B cell (primary cell): Measurements from ENCODE around the gene PLEKHA5. TPM values are rescaled to one million over a fixed set of nuclear protein-coding genes. Genes with fewer than 3 reads are reported as not detected.

ENCODE experiments used
- ATAC-seq: fragments of 200-7000 bp; cut with Tn5 transposase; one replicate; pipeline ENCODE4 v1.10.0; 2021; ENCODE audit warnings: low read depth, mild to moderate bottlenecking, moderate number of reproducible peaks, moderate library complexity
- CTCF ChIA-PET: fragments of 350-600 bp; sonication (Branson Sonifier 250); formaldehyde crosslinking; loops from one replicate; lab custom pipeline; 2021; ENCODE audit warnings: antibody characterized with exemption, inconsistent platforms; lab: Charles Lee
- POLR2A ChIA-PET: fragments of 350-600 bp; sonication (Branson Sonifier 250); formaldehyde crosslinking; loops from one replicate; lab custom pipeline; 2021; ENCODE audit warnings: antibody characterized with exemption; lab: Charles Lee
- DNase-seq: peaks from one replicate; pipeline ENCODE4 v3.0.0; 2013
- H2AFZ ChIP-seq: 2 replicates; pipeline ENCODE4 v1.6.1; 2012; ENCODE audit warnings: mild to moderate bottlenecking, low read depth, low read length; ENCODE audit not compliant: insufficient read depth, poor library complexity, severe bottlenecking
- H3K27ac ChIP-seq, 2 donors: 1 replicate in 1 of 2; 2 replicates in 1 of 2; pipeline ENCODE4 v1.5.1; 2012 to 2013; ENCODE audit warnings: low read length in 2 of 2, mild to moderate bottlenecking in 2 of 2, moderate library complexity in 1 of 2
- H3K27me3 ChIP-seq, 4 experiments: fragments of 200-600 bp in 1 of 4; sonication (generic) in 1 of 4; replicated peaks in 1 of 4; 1 replicate in 2 of 4; 2 replicates in 2 of 4; pipeline versions ENCODE4 v1.6.1 to v1.7.0; 2013 to 2016; ENCODE audit warnings: low read length in 3 of 4, mild to moderate bottlenecking in 2 of 4, mixed read lengths in 1 of 4, moderate library complexity in 1 of 4; ENCODE audit not compliant: insufficient read depth in 4 of 4, control insufficient read depth in 3 of 4; ENCODE audit errors: control extremely low read depth in 1 of 4
- H3K36me3 ChIP-seq, 2 experiments: replicated peaks in 1 of 2; 1 replicate in 1 of 2; 2 replicates in 1 of 2; pipeline versions ENCODE4 v1.6.1 to v1.7.1; 2013; ENCODE audit warnings: low read length in 1 of 2; ENCODE audit not compliant: insufficient read depth in 2 of 2, control insufficient read depth in 1 of 2; ENCODE audit errors: control extremely low read depth in 1 of 2, extremely low read depth in 1 of 2
- H3K4me1 ChIP-seq, 2 donors: fragments of 200-600 bp in 1 of 2; sonication (generic) in 1 of 2; 1 replicate in 1 of 2; 2 replicates in 1 of 2; pipeline versions ENCODE4 v1.5.1 to v1.6.1; 2013 to 2017; ENCODE audit warnings: low read length in 2 of 2; ENCODE audit not compliant: control insufficient read depth in 2 of 2, insufficient read depth in 2 of 2
- H3K4me2 ChIP-seq: replicated peaks from 2 replicates; pipeline ENCODE3; 2012; ENCODE audit warnings: mild to moderate bottlenecking, low read depth, low read length; ENCODE audit not compliant: poor library complexity, severe bottlenecking
- H3K4me3 ChIP-seq, 5 experiments: fragments of 200-600 bp in 1 of 5; sonication (generic) in 1 of 5; 1 replicate in 3 of 5; 2 replicates in 2 of 5; pipeline versions ENCODE4 v1.5.1 to v1.7.0; 2011 to 2016; ENCODE audit warnings: low read length in 4 of 5, mild to moderate bottlenecking in 4 of 5, low read depth in 2 of 5, control low read depth in 1 of 5, moderate library complexity in 1 of 5; ENCODE audit not compliant: insufficient read depth in 1 of 5; ENCODE audit errors: control extremely low read depth in 1 of 5, extremely low read depth in 1 of 5
- H3K79me2 ChIP-seq: fragments of 200-600 bp; sonication (generic); one replicate; pipeline ENCODE4 v1.6.0; 2016; ENCODE audit warnings: low read length; ENCODE audit not compliant: control insufficient read depth, insufficient read depth
- H3K9ac ChIP-seq: fragments of 200-600 bp; sonication (generic); 2 replicates; pipeline ENCODE4 v1.6.1; 2017; ENCODE audit warnings: mild to moderate bottlenecking, low read length, moderate library complexity
- H3K9me3 ChIP-seq, 3 donors: one replicate each; pipeline versions ENCODE4 v1.6.1 to v1.7.1; 2013; ENCODE audit warnings: low read length in 2 of 3; ENCODE audit not compliant: control insufficient read depth in 2 of 3, insufficient read depth in 1 of 3; ENCODE audit errors: control extremely low read depth in 1 of 3
- H4K20me1 ChIP-seq: 2 replicates; pipeline ENCODE4 v1.6.0; 2012; ENCODE audit warnings: mild to moderate bottlenecking, low read length; ENCODE audit not compliant: insufficient read depth, control insufficient read depth, poor library complexity, severe bottlenecking
- H3K27ac Mint-ChIP-seq: one replicate; pipeline ENCODE4 v1.8.0; 2021; ENCODE audit warnings: mixed read lengths
- H3K27me3 Mint-ChIP-seq: one replicate; pipeline ENCODE4 v1.8.0; 2021; ENCODE audit warnings: mixed read lengths
- H3K4me1 Mint-ChIP-seq: one replicate; pipeline ENCODE4 v1.8.0; 2021; ENCODE audit warnings: mixed read lengths
- H3K4me3 Mint-ChIP-seq: one replicate; pipeline ENCODE4 v1.8.0; 2021; ENCODE audit warnings: mixed read lengths
- H3K9me3 Mint-ChIP-seq: one replicate; pipeline ENCODE4 v1.8.0; 2022; ENCODE audit warnings: mixed read lengths; ENCODE audit not compliant: insufficient read depth
- EZH2 ChIP-seq: IDR thresholded peaks from 2 replicates; pipeline ENCODE4 v1.6.1; 2012; ENCODE audit warnings: borderline replicate concordance, low read depth, mild to moderate bottlenecking, moderate library complexity, low read length; ENCODE audit not compliant: insufficient read depth, poor library complexity, severe bottlenecking
- WGBS: methylation state at CpG from one replicate; pipeline ENCODE4 v1.1.5; 2013; ENCODE audit warnings: missing lambda C conversion rate; ENCODE audit not compliant: insufficient coverage; 5-methylcytosine and 5-hydroxymethylcytosine counted together
- intact Hi-C: fragments of 100-400 bp; cut with micrococcal nuclease; formaldehyde crosslinking; loops from one replicate; pipeline ENCODE4 v1.10.0; 2022
- polyA plus RNA-seq: library from polyadenylated mRNA; depleted of rRNA; stranded (reverse); fragments of >200 nt; gene quantifications from 2 replicates; pipeline ENCODE4 v1.2.3, GENCODE V29; 2012
- total RNA-seq, 2 donors: library from RNA; stranded (reverse); fragments of 120-200 nt in 1 of 2; gene quantifications; 1 replicate in 1 of 2; 2 replicates in 1 of 2; pipeline versions ENCODE4 v1.2.3 to v1.2.4, GENCODE V29; 2013 to 2022
- TF ChIP-seq, protein P1 (sequence below): fragments of 200-600 bp; IDR thresholded peaks from one replicate; pipeline ENCODE4 v1.8.0; 2022; ENCODE audit warnings: antibody characterized with exemption, mild to moderate bottlenecking

Gene PLEKHA5
- total and polyA plus RNA-seq, 2 donors (not counting 1 experiment from before 2014, with no cell fraction given) = 0.03 to 0.22 TPM

DNA sequence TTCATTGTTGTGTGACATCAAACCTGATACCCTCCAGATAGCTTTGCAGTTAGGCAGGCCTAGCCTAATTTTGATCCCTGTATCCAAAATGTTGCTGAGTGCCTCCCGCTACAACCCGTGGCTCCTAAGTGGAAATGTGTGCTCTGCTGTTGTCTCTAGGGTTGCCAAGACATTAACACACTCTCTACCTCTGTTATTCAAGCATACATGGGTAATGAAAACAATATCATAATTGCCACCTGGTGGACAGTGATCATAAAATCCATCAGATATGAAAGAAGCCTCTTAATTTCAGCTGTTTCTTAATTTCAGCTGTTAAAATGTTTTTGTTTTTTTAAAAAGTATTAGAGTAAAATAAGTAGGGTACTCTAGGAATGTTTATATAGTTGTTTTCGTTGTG, 93.5 kb downstream of the PLEKHA5 start:
- Histone ChIP-seq H3K9ac (no peak overlapping the region), H3K27me3 (no peaks in the 10 kb centered on the region), H3K4me3 (no peak overlapping the region), H3K79me2 (no peaks in the 10 kb centered on the region), H2AFZ (no peak overlapping the region), H3K4me1 (no peaks in the 10 kb centered on the region), H3K4me2 (no peak overlapping the region), H3K27ac (no peak overlapping the region), H4K20me1 (no peaks in the 10 kb centered on the region), H3K36me3 (no peaks in the 10 kb centered on the region), H3K9me3 (no peaks in the 10 kb centered on the region)
- ChIA-PET CTCF (interaction anchor here (0.7 kb wide), 2 partner anchors 23 to 977 kb away, joined by 3 to 4 read pairs; no protein-coding TSS in a partner anchor), POLR2A (no interaction called here)
- H3K9me3 Mint-ChIP-seq = no peaks in the 10 kb centered on the region
- TF ChIP-seq EZH2 = no peak
- TF ChIP-seq, protein P1, sequence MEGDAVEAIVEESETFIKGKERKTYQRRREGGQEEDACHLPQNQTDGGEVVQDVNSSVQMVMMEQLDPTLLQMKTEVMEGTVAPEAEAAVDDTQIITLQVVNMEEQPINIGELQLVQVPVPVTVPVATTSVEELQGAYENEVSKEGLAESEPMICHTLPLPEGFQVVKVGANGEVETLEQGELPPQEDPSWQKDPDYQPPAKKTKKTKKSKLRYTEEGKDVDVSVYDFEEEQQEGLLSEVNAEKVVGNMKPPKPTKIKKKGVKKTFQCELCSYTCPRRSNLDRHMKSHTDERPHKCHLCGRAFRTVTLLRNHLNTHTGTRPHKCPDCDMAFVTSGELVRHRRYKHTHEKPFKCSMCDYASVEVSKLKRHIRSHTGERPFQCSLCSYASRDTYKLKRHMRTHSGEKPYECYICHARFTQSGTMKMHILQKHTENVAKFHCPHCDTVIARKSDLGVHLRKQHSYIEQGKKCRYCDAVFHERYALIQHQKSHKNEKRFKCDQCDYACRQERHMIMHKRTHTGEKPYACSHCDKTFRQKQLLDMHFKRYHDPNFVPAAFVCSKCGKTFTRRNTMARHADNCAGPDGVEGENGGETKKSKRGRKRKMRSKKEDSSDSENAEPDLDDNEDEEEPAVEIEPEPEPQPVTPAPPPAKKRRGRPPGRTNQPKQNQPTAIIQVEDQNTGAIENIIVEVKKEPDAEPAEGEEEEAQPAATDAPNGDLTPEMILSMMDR = no peak
- no CpG with 5 or more reads among the region's 3 CpGs for WGBS
- H3K4me1 Mint-ChIP-seq = no peaks in the 10 kb centered on the region
- no peak for ATAC-seq
- H3K27me3 Mint-ChIP-seq = no peaks in the 10 kb centered on the region
- no peak overlapping the region for H3K4me3 Mint-ChIP-seq
- no peak for DNase-seq
- intact Hi-C loops = no loop called here
- no peak overlapping the region for H3K27ac Mint-ChIP-seq

- no peak for ATAC-seq
Measured at GRCh38 chr12:19223695-19224094, 94.2 kb downstream of the PLEKHA5 start.

More at GRCh38 chr12:19223695-19224094, 94.2 kb downstream of the PLEKHA5 start:
- no peaks in the 10 kb centered on the region for H3K27me3 ChIP-seq
- no peaks in the 10 kb centered on the region for H3K9me3 Mint-ChIP-seq
- no peak for DNase-seq
- H2AFZ ChIP-seq = no peak overlapping the region
- whole genome bisulfite sequencing = no CpG with 5 or more reads among the region's 1 CpG
- ChIA-PET CTCF (no interaction called here), POLR2A (no interaction called here)
- H3K4me3 ChIP-seq = no peak overlapping the region
- no peak overlapping the region for H3K4me2 ChIP-seq
- H3K79me2 ChIP-seq = no peaks in the 10 kb centered on the region
- H3K9me3 ChIP-seq = no peaks in the 10 kb centered on the region
- intact Hi-C loops = no loop called here
- no peak overlapping the region for H3K27ac Mint-ChIP-seq
- no peaks in the 10 kb centered on the region for H3K36me3 ChIP-seq
- TF ChIP-seq, protein P1 = no peak
- TF ChIP-seq EZH2 = no peak
- no peaks in the 10 kb centered on the region for H3K4me1 Mint-ChIP-seq
- H3K4me3 Mint-ChIP-seq = no peak overlapping the region
- H4K20me1 ChIP-seq = no peaks in the 10 kb centered on the region
- no peak overlapping the region for H3K27ac ChIP-seq
- no peaks in the 10 kb centered on the region for H3K4me1 ChIP-seq
- no peaks in the 10 kb centered on the region for H3K27me3 Mint-ChIP-seq
- H3K9ac ChIP-seq = no peak overlapping the region
